Measurements from ENCODE around the gene COMT.

COMT gene

GRCh38 chr22:19897726-19898125, 43.8 kb upstream of the COMT start:
- TF ChIP-seq EZH2phosphoT487 (IDR thresholded peaks at IDR 0.05; ENCODE audit: borderline replicate concordance) = no peak
- TF ChIP-seq CTCF (conservative IDR thresholded peaks at IDR 0.05; ENCODE audit: low read length) = no peak
- Histone ChIP-seq H3K9ac (ENCODE audit: low read depth, low read length, poor library complexity, severe bottlenecking) (no peak overlapping the region), H3K79me2 (ENCODE audit: insufficient read depth, low read length) (peaks cover 7% of the 10 kb centered on the region; the same call in 1 of the 2 replicates), H3K4me3 (ENCODE audit: low read length, poor library complexity, severe bottlenecking) (no peak overlapping the region), H3F3A (ENCODE audit: low read depth) (peaks cover 7% of the 10 kb centered on the region), H3K27me3 (ENCODE audit: insufficient read depth, low read length, poor library complexity, severe bottlenecking) (no peaks in the 10 kb centered on the region), H3K36me3 (ENCODE audit: insufficient read depth, low read length) (no peaks in the 10 kb centered on the region), H3K4me2 (ENCODE audit: low read depth, low read length, poor library complexity, severe bottlenecking) (no peak overlapping the region), H4K20me1 (ENCODE audit: insufficient read depth, low read length, poor library complexity, severe bottlenecking) (no peaks in the 10 kb centered on the region), H2AFZ (ENCODE audit: low read length) (no peak overlapping the region), H3K9me3 (ENCODE audit: insufficient read depth, low read depth, low read length) (no peaks in the 10 kb centered on the region), H3K4me1 (ENCODE audit: insufficient read depth, low read length, poor library complexity, severe bottlenecking) (peaks cover 43% of the 10 kb centered on the region), H3K9me2 (replicated peaks; ENCODE audit: low read depth, low read length) (no peaks in the 10 kb centered on the region)

- Histone ChIP-seq H2AFZ (ENCODE audit: low read length) (no peak overlapping the region), H3K4me2 (ENCODE audit: low read depth, low read length, poor library complexity, severe bottlenecking) (no peak overlapping the region), H3K79me2 (ENCODE audit: insufficient read depth, low read length) (peaks cover 7% of the 10 kb centered on the region; the same call in 1 of the 2 replicates), H4K20me1 (ENCODE audit: insufficient read depth, low read length, poor library complexity, severe bottlenecking) (no peaks in the 10 kb centered on the region), H3K36me3 (ENCODE audit: insufficient read depth, low read length) (no peaks in the 10 kb centered on the region), H3K4me3 (ENCODE audit: low read length, poor library complexity, severe bottlenecking) (no peak overlapping the region), H3K27me3 (ENCODE audit: insufficient read depth, low read length, poor library complexity, severe bottlenecking) (no peaks in the 10 kb centered on the region), H3K4me1 (ENCODE audit: insufficient read depth, low read length, poor library complexity, severe bottlenecking) (peaks cover 39% of the 10 kb centered on the region), H3K9me3 (ENCODE audit: insufficient read depth, low read depth, low read length) (no peaks in the 10 kb centered on the region), H3F3A (ENCODE audit: low read depth) (peaks cover 2% of the 10 kb centered on the region), H3K9me2 (replicated peaks; ENCODE audit: low read depth, low read length) (no peaks in the 10 kb centered on the region), H3K9ac (ENCODE audit: low read depth, low read length, poor library complexity, severe bottlenecking) (no peak overlapping the region)
- TF ChIP-seq EZH2phosphoT487 (IDR thresholded peaks at IDR 0.05; ENCODE audit: borderline replicate concordance) (no peak), CTCF (conservative IDR thresholded peaks at IDR 0.05; ENCODE audit: low read length) (no peak)
Observed at GRCh38 chr22:19898145-19898544, 43.4 kb upstream of the COMT start.

GRCh38 chr22:19898831-19899567, 42.6 kb upstream of the COMT start:
- Histone ChIP-seq H3K27me3 (ENCODE audit: insufficient read depth, low read length, poor library complexity, severe bottlenecking) (no peaks in the 10 kb centered on the region), H3K4me3 (ENCODE audit: low read length, poor library complexity, severe bottlenecking) (no peak overlapping the region), H4K20me1 (ENCODE audit: insufficient read depth, low read length, poor library complexity, severe bottlenecking) (no peaks in the 10 kb centered on the region), H2AFZ (ENCODE audit: low read length) (no peak overlapping the region), H3K36me3 (ENCODE audit: insufficient read depth, low read length) (no peaks in the 10 kb centered on the region), H3K4me1 (ENCODE audit: insufficient read depth, low read length, poor library complexity, severe bottlenecking) (peaks cover 30% of the 10 kb centered on the region), H3K79me2 (ENCODE audit: insufficient read depth, low read length) (peaks cover 7% of the 10 kb centered on the region; the same call in 1 of the 2 replicates), H3K9me3 (ENCODE audit: insufficient read depth, low read depth, low read length) (no peaks in the 10 kb centered on the region), H3F3A (ENCODE audit: low read depth) (no peaks in the 10 kb centered on the region), H3K9me2 (replicated peaks; ENCODE audit: low read depth, low read length) (no peaks in the 10 kb centered on the region), H3K9ac (ENCODE audit: low read depth, low read length, poor library complexity, severe bottlenecking) (no peak overlapping the region), H3K4me2 (ENCODE audit: low read depth, low read length, poor library complexity, severe bottlenecking) (no peak overlapping the region)
- no peak for TF ChIP-seq EZH2phosphoT487 (IDR thresholded peaks at IDR 0.05; ENCODE audit: borderline replicate concordance)

Measured in Loucy (cell line).